A673 (cell line): ENCODE results near the gene MSRB3.

Experiments used
- EZH2 ChIP-seq: fragments of 200-600 bp; sonication (generic); IDR thresholded peaks from 2 replicates; pipeline ENCODE4 v1.6.1; 2017; ENCODE audit warnings: borderline replicate concordance, low read depth, mild to moderate bottlenecking, mixed read lengths, antibody characterized with exemption, low read length; ENCODE audit not compliant: poor library complexity, severe bottlenecking
- TF ChIP-seq, protein P1 (sequence below): fragments of 300-800, 200-600 bp; sonication (generic); conservative IDR thresholded peaks from 2 replicates; pipeline ENCODE4 v1.5.1; 2017; ENCODE audit warnings: low read depth, mild to moderate bottlenecking, antibody characterized with exemption, low read length, moderate library complexity, mixed read lengths

- TF ChIP-seq, protein P1, sequence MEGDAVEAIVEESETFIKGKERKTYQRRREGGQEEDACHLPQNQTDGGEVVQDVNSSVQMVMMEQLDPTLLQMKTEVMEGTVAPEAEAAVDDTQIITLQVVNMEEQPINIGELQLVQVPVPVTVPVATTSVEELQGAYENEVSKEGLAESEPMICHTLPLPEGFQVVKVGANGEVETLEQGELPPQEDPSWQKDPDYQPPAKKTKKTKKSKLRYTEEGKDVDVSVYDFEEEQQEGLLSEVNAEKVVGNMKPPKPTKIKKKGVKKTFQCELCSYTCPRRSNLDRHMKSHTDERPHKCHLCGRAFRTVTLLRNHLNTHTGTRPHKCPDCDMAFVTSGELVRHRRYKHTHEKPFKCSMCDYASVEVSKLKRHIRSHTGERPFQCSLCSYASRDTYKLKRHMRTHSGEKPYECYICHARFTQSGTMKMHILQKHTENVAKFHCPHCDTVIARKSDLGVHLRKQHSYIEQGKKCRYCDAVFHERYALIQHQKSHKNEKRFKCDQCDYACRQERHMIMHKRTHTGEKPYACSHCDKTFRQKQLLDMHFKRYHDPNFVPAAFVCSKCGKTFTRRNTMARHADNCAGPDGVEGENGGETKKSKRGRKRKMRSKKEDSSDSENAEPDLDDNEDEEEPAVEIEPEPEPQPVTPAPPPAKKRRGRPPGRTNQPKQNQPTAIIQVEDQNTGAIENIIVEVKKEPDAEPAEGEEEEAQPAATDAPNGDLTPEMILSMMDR: no peak
- no peak for TF ChIP-seq EZH2
Measured at GRCh38 chr12:65488197-65488596, 209.7 kb downstream of the MSRB3 start.
